Measurements from ENCODE around the gene USP35. TPM values are rescaled to one million over a fixed set of nuclear protein-coding genes. Genes with fewer than 3 reads are reported as not detected.
"Not testable (repeated sequence)": the region's sequence is repeated elsewhere in the genome, so short reads cannot be mapped to it uniquely, and the experiment has no call there.

The USP35 gene
- total and polyA plus RNA-seq, 4 donors, result 3.0 to 28.0 (median 22.7) TPM

- peaks cover 4 to 10% of the 10 kb centered on the region in 2 donors for H3K4me1 ChIP-seq (ENCODE audit: control insufficient read depth in 1 of 2, insufficient read depth in 2 of 2, low read length in 2 of 2)
- H3K9me3 ChIP-seq (ENCODE audit: control insufficient read depth, low read length), result no peaks in the 10 kb centered on the region
- 64 to 72% methylated on average over 6 of the region's 6 CpGs for WGBS, 2 donors
- no peaks in the 10 kb centered on the region for H3K27me3 ChIP-seq (ENCODE audit: control insufficient read depth in 1 of 2, insufficient read depth in 2 of 2, low read length in 1 of 2)
- DNase-seq, result no peak
- H3K27ac ChIP-seq (ENCODE audit: low read depth in 1 of 2, low read length in 2 of 2), result peak overlapping the region in 1 of 2 donors; percentile 77
- no peak for ATAC-seq (ENCODE audit: low FRiP score)
- H3K36me3 ChIP-seq (ENCODE audit: control insufficient read depth in 1 of 2, insufficient read depth in 2 of 2, low read length in 1 of 2), result no peaks in the 10 kb centered on the region
- H3K4me3 ChIP-seq (ENCODE audit: low read length in 2 of 2), result no peak overlapping the region
- intact Hi-C loops (cut with DNase I), result no loop called here
Measured at GRCh38 chr11:78166855-78167469, 21.8 kb upstream of the USP35 start.

- intact Hi-C loops (cut with DNase I), result loop anchor here in 1 of 2 donors (1.0 kb wide), 1 partner anchor 19 kb away; the partner anchor contains the start of genes KCTD21 and USP35
- Histone ChIP-seq H3K36me3 (ENCODE audit: control insufficient read depth in 1 of 2, insufficient read depth in 2 of 2, low read length in 1 of 2) (peaks cover under 1 to 2% of the 10 kb centered on the region in 2 donors), H3K27ac (ENCODE audit: low read depth in 1 of 2, low read length in 2 of 2) (peak overlapping the region; percentile 89 to 99), H3K27me3 (ENCODE audit: control insufficient read depth in 1 of 2, insufficient read depth in 2 of 2, low read length in 1 of 2) (no peaks in the 10 kb centered on the region), H3K4me3 (ENCODE audit: low read length in 2 of 2) (no peak overlapping the region), H3K4me1 (ENCODE audit: control insufficient read depth in 1 of 2, insufficient read depth in 2 of 2, low read length in 2 of 2) (peaks cover under 1 to 10% of the 10 kb centered on the region in 2 donors), H3K9me3 (ENCODE audit: control insufficient read depth, low read length) (no peaks in the 10 kb centered on the region)
- DNase-seq (peak; percentile 96), ATAC-seq (ENCODE audit: low FRiP score) (peak; percentile 93)
- 4 to 8% methylated on average over 17 of the region's 17 CpGs for WGBS, 2 donors
Measured at GRCh38 chr11:78168539-78169477, 19.9 kb upstream of the USP35 start.

- Histone ChIP-seq H3K4me1 (ENCODE audit: control insufficient read depth in 1 of 2, insufficient read depth in 2 of 2, low read length in 2 of 2) (peaks cover 0 to 5% of the 10 kb centered on the region in 2 donors), H3K27me3 (ENCODE audit: control insufficient read depth in 1 of 2, insufficient read depth in 2 of 2, low read length in 1 of 2) (no peaks in the 10 kb centered on the region), H3K4me3 (ENCODE audit: low read length in 2 of 2) (no peak overlapping the region), H3K9me3 (ENCODE audit: control insufficient read depth, low read length) (no peaks in the 10 kb centered on the region), H3K36me3 (ENCODE audit: control insufficient read depth in 1 of 2, insufficient read depth in 2 of 2, low read length in 1 of 2) (peaks cover 2 to 3% of the 10 kb centered on the region in 2 donors), H3K27ac (ENCODE audit: low read depth in 1 of 2, low read length in 2 of 2) (peak overlapping the region; percentile 8 to 94)
- WGBS, 2 donors, result 62 to 66% methylated on average over 11 of the region's 11 CpGs
- peak; percentile 21 to 63 for DNase-seq
- intact Hi-C loops (cut with DNase I), result no loop called here
- ATAC-seq (ENCODE audit: low FRiP score), result no peak
Measured at GRCh38 chr11:78170413-78170812, 18.3 kb upstream of the USP35 start.

- no peaks in the 10 kb centered on the region for H3K9me3 ChIP-seq (ENCODE audit: control insufficient read depth, low read length)
- H3K4me3 ChIP-seq (ENCODE audit: low read length in 2 of 2), result no peak overlapping the region
- peaks cover 0 to 5% of the 10 kb centered on the region in 2 donors for H3K4me1 ChIP-seq (ENCODE audit: control insufficient read depth in 1 of 2, insufficient read depth in 2 of 2, low read length in 2 of 2)
- H3K27ac ChIP-seq (ENCODE audit: low read depth in 1 of 2, low read length in 2 of 2), result peak overlapping the region; percentile 8 to 94
- peaks cover 2 to 3% of the 10 kb centered on the region in 2 donors for H3K36me3 ChIP-seq (ENCODE audit: control insufficient read depth in 1 of 2, insufficient read depth in 2 of 2, low read length in 1 of 2)
- H3K27me3 ChIP-seq (ENCODE audit: control insufficient read depth in 1 of 2, insufficient read depth in 2 of 2, low read length in 1 of 2), result no peaks in the 10 kb centered on the region
- intact Hi-C loops (cut with DNase I), result no loop called here
- DNase-seq (no peak), ATAC-seq (ENCODE audit: low FRiP score) (no peak)
- 56 to 65% methylated on average over 7 of the region's 7 CpGs for WGBS, 2 donors
Measured at GRCh38 chr11:78170874-78171549, 17.7 kb upstream of the USP35 start.

GRCh38 chr11:78171951-78172350, 16.8 kb upstream of the USP35 start:
- DNase-seq (peak in 1 of 2 donors; percentile 43), ATAC-seq (ENCODE audit: low FRiP score) (no peak)
- Histone ChIP-seq H3K27ac (ENCODE audit: low read depth in 1 of 2, low read length in 2 of 2) (peak overlapping the region; percentile 37 to 71), H3K4me3 (ENCODE audit: low read length in 2 of 2) (no peak overlapping the region), H3K27me3 (ENCODE audit: control insufficient read depth in 1 of 2, insufficient read depth in 2 of 2, low read length in 1 of 2) (no peaks in the 10 kb centered on the region), H3K36me3 (ENCODE audit: control insufficient read depth in 1 of 2, insufficient read depth in 2 of 2, low read length in 1 of 2) (peaks cover 2 to 3% of the 10 kb centered on the region in 2 donors), H3K4me1 (ENCODE audit: control insufficient read depth in 1 of 2, insufficient read depth in 2 of 2, low read length in 2 of 2) (peaks cover 0 to 5% of the 10 kb centered on the region in 2 donors), H3K9me3 (ENCODE audit: control insufficient read depth, low read length) (no peaks in the 10 kb centered on the region)
- 89 to 92% methylated on average over 6 of the region's 6 CpGs for WGBS, 2 donors
- intact Hi-C loops (cut with DNase I), result loop anchor here in 1 of 2 donors (2.0 kb wide), 1 partner anchor 15 kb away; no protein-coding TSS in a partner anchor

GRCh38 chr11:78175862-78176261, 12.9 kb upstream of the USP35 start:
- ATAC-seq (ENCODE audit: low FRiP score); H3K27me3 ChIP-seq (ENCODE audit: control insufficient read depth in 1 of 2, insufficient read depth in 2 of 2, low read length in 1 of 2); intact Hi-C loops (cut with DNase I); H3K27ac ChIP-seq (ENCODE audit: low read depth in 1 of 2, low read length in 2 of 2); H3K4me3 ChIP-seq (ENCODE audit: low read length in 2 of 2); H3K9me3 ChIP-seq (ENCODE audit: control insufficient read depth, low read length); H3K36me3 ChIP-seq (ENCODE audit: control insufficient read depth in 1 of 2, insufficient read depth in 2 of 2, low read length in 1 of 2); DNase-seq; H3K4me1 ChIP-seq (ENCODE audit: control insufficient read depth in 1 of 2, insufficient read depth in 2 of 2, low read length in 2 of 2): not testable (repeated sequence)
- WGBS, 2 donors, result 96 to 97% methylated on average over 3 of the region's 3 CpGs

- Histone ChIP-seq H3K27me3 (ENCODE audit: control insufficient read depth in 1 of 2, insufficient read depth in 2 of 2, low read length in 1 of 2) (no peaks in the 10 kb centered on the region), H3K36me3 (ENCODE audit: control insufficient read depth in 1 of 2, insufficient read depth in 2 of 2, low read length in 1 of 2) (peaks cover 2 to 3% of the 10 kb centered on the region in 2 donors), H3K9me3 (ENCODE audit: control insufficient read depth, low read length) (no peaks in the 10 kb centered on the region), H3K4me1 (ENCODE audit: control insufficient read depth in 1 of 2, insufficient read depth in 2 of 2, low read length in 2 of 2) (peaks cover 0 to 7% of the 10 kb centered on the region in 2 donors), H3K27ac (ENCODE audit: low read depth in 1 of 2, low read length in 2 of 2) (no peak overlapping the region), H3K4me3 (ENCODE audit: low read length in 2 of 2) (no peak overlapping the region)
- 88 to 90% methylated on average over 10 of the region's 10 CpGs for WGBS, 2 donors
- intact Hi-C loops (cut with DNase I), result no loop called here
- ATAC-seq (ENCODE audit: low FRiP score) (no peak), DNase-seq (peak in 1 of 2 donors; percentile 18)
Measured at GRCh38 chr11:78176605-78177141, 12.0 kb upstream of the USP35 start.

GRCh38 chr11:78177216-78177615, 11.5 kb upstream of the USP35 start:
- peak; percentile 23 for ATAC-seq (ENCODE audit: low FRiP score)
- no peak overlapping the region for H3K4me3 ChIP-seq (ENCODE audit: low read length in 2 of 2)
- no peaks in the 10 kb centered on the region for H3K27me3 ChIP-seq (ENCODE audit: control insufficient read depth in 1 of 2, insufficient read depth in 2 of 2, low read length in 1 of 2)
- peaks cover 0 to 7% of the 10 kb centered on the region in 2 donors for H3K4me1 ChIP-seq (ENCODE audit: control insufficient read depth in 1 of 2, insufficient read depth in 2 of 2, low read length in 2 of 2)
- peak in 1 of 2 donors; percentile 21 for DNase-seq
- H3K9me3 ChIP-seq (ENCODE audit: control insufficient read depth, low read length), result no peaks in the 10 kb centered on the region
- intact Hi-C loops (cut with DNase I), result no loop called here
- 86 to 89% methylated on average over 7 of the region's 7 CpGs for WGBS, 2 donors
- H3K27ac ChIP-seq (ENCODE audit: low read depth in 1 of 2, low read length in 2 of 2), result no peak overlapping the region
- peaks cover 2 to 3% of the 10 kb centered on the region in 2 donors for H3K36me3 ChIP-seq (ENCODE audit: control insufficient read depth in 1 of 2, insufficient read depth in 2 of 2, low read length in 1 of 2)

Data from aorta (tissue), 5 donors.